Esophagus squamous epithelium (tissue), 5 donors: Measurements from ENCODE around the gene RREB1. TPM values are rescaled to one million over a fixed set of nuclear protein-coding genes. Genes with fewer than 3 reads are reported as not detected.
A peak's percentile ranks its signal among the peaks of the same experiment; 100 is the strongest.

Experiments used
- DNase-seq: peaks from one replicate; lab custom pipeline; 2025; lab: John Stamatoyannopoulos, UW
- H3K27ac ChIP-seq, 4 donors: fragments of 200-600 bp; sonication (generic); one replicate each; pipeline ENCODE4 v1.5.1; 2016 to 2019; ENCODE audit warnings: mild to moderate bottlenecking in 1 of 4
- H3K27me3 ChIP-seq, 4 donors: fragments of 200-600 bp; sonication (generic); 1 replicate in 3 of 4; 2 replicates in 1 of 4; pipeline versions ENCODE4 v1.5.1 to v1.6.0; 2017 to 2021; ENCODE audit warnings: antibody characterized with exemption in 1 of 4
- H3K36me3 ChIP-seq, 3 donors: fragments of 200-600 bp; sonication (generic); one replicate each; pipeline ENCODE4 v1.5.1; 2016 to 2019
- H3K4me1 ChIP-seq, 3 donors: fragments of 200-600 bp; sonication (generic); one replicate each; pipeline ENCODE4 v1.5.1; 2017 to 2019
- H3K4me3 ChIP-seq, 4 donors: fragments of 200-600 bp; sonication (generic); 1 replicate in 3 of 4; 2 replicates in 1 of 4; pipeline ENCODE4 v1.5.1; 2016 to 2019; ENCODE audit warnings: mild to moderate bottlenecking in 2 of 4, moderate library complexity in 1 of 4
- H3K9me3 ChIP-seq, 3 donors: fragments of 200-600 bp; sonication (generic); one replicate each; pipeline ENCODE4 v1.5.1; 2016 to 2019
- POLR2A ChIP-seq, 4 donors: fragments of 450-650 bp; IDR thresholded peaks; one replicate each; pipeline ENCODE4 v1.6.1; 2017; ENCODE audit warnings: antibody characterized with exemption in 4 of 4, mild to moderate bottlenecking in 4 of 4, moderate library complexity in 3 of 4
- WGBS, 2 donors: methylation state at CpG; one replicate each; pipeline ENCODE4 v1.1.5; 2018; 5-methylcytosine and 5-hydroxymethylcytosine counted together
- intact Hi-C: fragments of 100-400 bp; cut with DNase I; formaldehyde crosslinking; loops from one replicate; pipeline ENCODE4 v1.15.0; 2022
- total RNA-seq, 4 donors: library from RNA; depleted of rRNA; stranded (reverse); fragments of >200 nt; gene quantifications; one replicate each; pipeline ENCODE4 v1.1.0, GENCODE V29; 2016
- TF ChIP-seq, protein P1 (sequence below), 6 experiments: fragments of 450-650 bp in 4 of 6; fragments of 200-600 bp in 2 of 6; sonication (generic) in 2 of 6; IDR thresholded peaks; one replicate each; pipeline ENCODE4 v1.5.1; 2016 to 2019; ENCODE audit warnings: antibody characterized with exemption in 6 of 6, mild to moderate bottlenecking in 4 of 6, moderate library complexity in 4 of 6
- donor health status: DM: yes; HTN: yes; CAD: no.

RREB1 gene
- total RNA-seq, 4 donors from 2014 or later, result 41.7 to 79.6 (median 57.5) TPM

GRCh38 chr6:7148100-7148822, 40.5 kb downstream of the RREB1 start:
- intact Hi-C loops, result no loop called here
- DNase-seq, result no peak
- no peaks in the 10 kb centered on the region for H3K9me3 ChIP-seq
- H3K27ac ChIP-seq, result peak overlapping the region; percentile 61 to 96 (median 93)
- H3K4me3 ChIP-seq, result no peak overlapping the region
- no peak for TF ChIP-seq POLR2A (IDR thresholded peaks at IDR 0.05)
- TF ChIP-seq, protein P1, sequence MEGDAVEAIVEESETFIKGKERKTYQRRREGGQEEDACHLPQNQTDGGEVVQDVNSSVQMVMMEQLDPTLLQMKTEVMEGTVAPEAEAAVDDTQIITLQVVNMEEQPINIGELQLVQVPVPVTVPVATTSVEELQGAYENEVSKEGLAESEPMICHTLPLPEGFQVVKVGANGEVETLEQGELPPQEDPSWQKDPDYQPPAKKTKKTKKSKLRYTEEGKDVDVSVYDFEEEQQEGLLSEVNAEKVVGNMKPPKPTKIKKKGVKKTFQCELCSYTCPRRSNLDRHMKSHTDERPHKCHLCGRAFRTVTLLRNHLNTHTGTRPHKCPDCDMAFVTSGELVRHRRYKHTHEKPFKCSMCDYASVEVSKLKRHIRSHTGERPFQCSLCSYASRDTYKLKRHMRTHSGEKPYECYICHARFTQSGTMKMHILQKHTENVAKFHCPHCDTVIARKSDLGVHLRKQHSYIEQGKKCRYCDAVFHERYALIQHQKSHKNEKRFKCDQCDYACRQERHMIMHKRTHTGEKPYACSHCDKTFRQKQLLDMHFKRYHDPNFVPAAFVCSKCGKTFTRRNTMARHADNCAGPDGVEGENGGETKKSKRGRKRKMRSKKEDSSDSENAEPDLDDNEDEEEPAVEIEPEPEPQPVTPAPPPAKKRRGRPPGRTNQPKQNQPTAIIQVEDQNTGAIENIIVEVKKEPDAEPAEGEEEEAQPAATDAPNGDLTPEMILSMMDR (IDR thresholded peaks at IDR 0.05), result no peak
- no peaks in the 10 kb centered on the region for H3K36me3 ChIP-seq
- H3K4me1 ChIP-seq, result peaks cover 46 to 94% (median 59%) of the 10 kb centered on the region in 3 donors
- H3K27me3 ChIP-seq, result no peaks in the 10 kb centered on the region
- 67 to 77% methylated on average over 5 of the region's 5 CpGs for WGBS, 2 donors

DNA sequence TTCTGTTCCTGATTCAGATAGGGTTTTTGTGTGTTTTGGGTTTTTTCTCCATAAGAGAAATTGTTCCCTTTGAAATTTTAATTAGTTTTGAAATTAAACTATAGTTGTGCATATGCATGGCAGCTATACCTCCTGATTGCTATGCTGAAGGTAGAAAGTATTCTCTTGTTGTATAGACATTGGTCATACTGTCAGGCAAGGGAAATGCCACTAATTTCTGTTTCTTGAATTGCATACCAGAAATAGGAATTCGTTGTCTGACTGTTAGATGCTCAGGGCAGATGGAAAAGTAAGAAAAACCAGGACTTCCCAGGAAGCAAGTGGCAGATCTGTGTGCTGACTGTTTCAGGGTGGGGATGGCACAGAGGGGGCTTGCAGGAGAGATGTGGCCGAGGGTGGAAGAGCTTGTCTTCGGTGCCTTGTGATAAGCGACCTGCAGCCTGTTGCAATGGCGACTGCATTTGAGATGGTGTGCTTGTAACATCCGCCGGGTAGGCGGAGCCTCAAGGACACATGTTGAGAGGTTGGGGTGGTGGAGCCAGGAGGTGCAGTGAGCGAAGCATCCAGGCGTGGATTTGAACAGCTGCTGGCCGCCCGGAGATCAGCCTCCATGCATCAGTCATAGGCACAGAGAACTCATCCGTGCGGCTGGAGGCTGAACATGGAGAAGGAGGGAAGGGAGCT, 42.8 kb downstream of the RREB1 start:
- peaks cover 47 to 92% (median 57%) of the 10 kb centered on the region in 3 donors for H3K4me1 ChIP-seq
- H3K4me3 ChIP-seq, result no peak overlapping the region
- no peaks in the 10 kb centered on the region for H3K27me3 ChIP-seq
- TF ChIP-seq POLR2A (IDR thresholded peaks at IDR 0.05), result no peak
- TF ChIP-seq, protein P1 (IDR thresholded peaks at IDR 0.05), result no peak
- DNase-seq, result no peak
- 83 to 89% methylated on average over 14 of the region's 14 CpGs for WGBS, 2 donors
- intact Hi-C loops, result no loop called here
- peaks cover 0 to 4% (median 0%) of the 10 kb centered on the region in 3 donors for H3K36me3 ChIP-seq
- H3K9me3 ChIP-seq, result no peaks in the 10 kb centered on the region
- peak overlapping the region in 1 of 4 donors; percentile 63 for H3K27ac ChIP-seq

GRCh38 chr6:7151381-7151780, 43.6 kb downstream of the RREB1 start:
- intact Hi-C loops, result no loop called here
- H3K4me3 ChIP-seq, result no peak overlapping the region
- H3K27me3 ChIP-seq, result no peaks in the 10 kb centered on the region
- no peak for DNase-seq
- TF ChIP-seq, protein P1 (IDR thresholded peaks at IDR 0.05), result no peak
- TF ChIP-seq POLR2A (IDR thresholded peaks at IDR 0.05), result no peak
- peak overlapping the region in 2 of 4 donors; percentile 62 to 63 for H3K27ac ChIP-seq
- H3K4me1 ChIP-seq, result peaks cover 38 to 92% (median 54%) of the 10 kb centered on the region in 3 donors
- 83 to 87% methylated on average over 2 of the region's 2 CpGs for WGBS, 2 donors
- H3K36me3 ChIP-seq, result peaks cover 0 to 4% (median 0%) of the 10 kb centered on the region in 3 donors
- H3K9me3 ChIP-seq, result no peaks in the 10 kb centered on the region

- Histone ChIP-seq H3K9me3 (no peaks in the 10 kb centered on the region), H3K4me3 (no peak overlapping the region), H3K27me3 (no peaks in the 10 kb centered on the region), H3K36me3 (peaks cover 0 to 4% (median 0%) of the 10 kb centered on the region in 3 donors), H3K4me1 (peaks cover 37 to 92% (median 54%) of the 10 kb centered on the region in 3 donors), H3K27ac (peak overlapping the region in 2 of 4 donors; percentile 62 to 63)
- intact Hi-C loops, result no loop called here
- no peak for TF ChIP-seq POLR2A (IDR thresholded peaks at IDR 0.05)
- DNase-seq, result no peak
These were observed 44.7 kb downstream of the RREB1 start for GRCh38 chr6:7152462-7152861.

DNA sequence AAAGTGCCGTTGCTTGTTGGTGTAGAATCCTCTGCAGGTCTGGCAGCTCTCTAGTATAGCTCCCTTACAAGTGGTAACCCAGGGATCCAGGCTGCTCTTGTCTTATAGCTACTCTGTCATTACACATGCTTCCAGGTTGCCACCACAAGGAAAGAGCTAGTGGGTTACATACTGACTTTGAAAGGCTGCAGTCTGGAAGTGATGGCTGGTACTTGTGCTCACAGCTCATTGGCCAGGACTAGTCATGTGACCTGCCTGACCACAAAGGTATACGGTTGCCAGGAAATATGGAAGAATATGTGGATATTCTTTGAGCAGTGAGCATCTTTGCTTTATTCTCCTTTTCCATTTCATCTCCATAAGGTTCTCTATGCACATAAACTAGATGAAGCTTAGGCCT, 46.0 kb downstream of the RREB1 start:
- Histone ChIP-seq H3K9me3 (no peaks in the 10 kb centered on the region), H3K4me1 (peaks cover 39 to 92% (median 53%) of the 10 kb centered on the region in 3 donors), H3K27me3 (no peaks in the 10 kb centered on the region), H3K36me3 (peaks cover 0 to 4% (median 0%) of the 10 kb centered on the region in 3 donors), H3K27ac (peak overlapping the region in 3 of 4 donors; percentile 36 to 86 (median 77)), H3K4me3 (no peak overlapping the region)
- intact Hi-C loops, result no loop called here
- TF ChIP-seq POLR2A (IDR thresholded peaks at IDR 0.05), result no peak
- TF ChIP-seq, protein P1 (IDR thresholded peaks at IDR 0.05), result no peak
- WGBS, 2 donors, result 62 to 66% methylated on average over 2 of the region's 2 CpGs
- DNase-seq, result no peak
